Loucy (cell line): ENCODE measurements around the gene PRKCQ.

ENCODE experiments used
- H2AFZ ChIP-seq: fragments of 200-600 bp; sonication (generic); 2 replicates; pipeline ENCODE4 v1.6.0; 2016; ENCODE audit warnings: antibody characterized with exemption, mild to moderate bottlenecking, low read length, moderate library complexity
- H3F3A ChIP-seq: fragments of 200-600 bp; 2 replicates; pipeline ENCODE4 v1.6.0; 2016; ENCODE audit warnings: antibody characterized with exemption, low read depth, mild to moderate bottlenecking
- H3K27me3 ChIP-seq: fragments of 200-600 bp; sonication (generic); 2 replicates; pipeline ENCODE4 v1.6.1; 2014; ENCODE audit warnings: low read length, mild to moderate bottlenecking; ENCODE audit not compliant: insufficient read depth, poor library complexity, severe bottlenecking
- H3K36me3 ChIP-seq: fragments of 200-600 bp; sonication (generic); 2 replicates; pipeline ENCODE4 v1.6.1; 2016; ENCODE audit warnings: low read length; ENCODE audit not compliant: insufficient read depth
- H3K4me1 ChIP-seq: fragments of 200-600 bp; sonication (generic); 2 replicates; pipeline ENCODE4 v1.5.1; 2014; ENCODE audit warnings: low read length, mild to moderate bottlenecking; ENCODE audit not compliant: insufficient read depth, poor library complexity, severe bottlenecking
- H3K4me2 ChIP-seq: fragments of 200-600 bp; sonication (generic); 2 replicates; pipeline ENCODE4 v1.6.0; 2014; ENCODE audit warnings: antibody characterized with exemption, low read length, low read depth, mild to moderate bottlenecking; ENCODE audit not compliant: poor library complexity, severe bottlenecking
- H3K4me3 ChIP-seq: fragments of 200-600 bp; sonication (generic); 2 replicates; pipeline ENCODE4 v1.5.1; 2014; ENCODE audit warnings: low read length, mild to moderate bottlenecking, mixed read lengths; ENCODE audit not compliant: poor library complexity, severe bottlenecking
- H3K79me2 ChIP-seq: fragments of 200-600 bp; sonication (generic); 2 replicates; pipeline ENCODE4 v1.6.1; 2014; ENCODE audit warnings: low read length; ENCODE audit not compliant: insufficient read depth
- H3K9ac ChIP-seq: fragments of 200-600 bp; sonication (generic); 2 replicates; pipeline ENCODE4 v1.6.0; 2014; ENCODE audit warnings: mild to moderate bottlenecking, low read depth, low read length, moderate library complexity; ENCODE audit not compliant: poor library complexity, severe bottlenecking
- H3K9me2 ChIP-seq: fragments of 200-600 bp; sonication (generic); replicated peaks from 2 replicates; pipeline ENCODE4 v1.6.1; 2016; ENCODE audit warnings: low read depth, low read length, mixed read lengths
- H3K9me3 ChIP-seq: fragments of 200-600 bp; sonication (generic); 2 replicates; pipeline ENCODE4 v1.6.1; 2014; ENCODE audit warnings: mild to moderate bottlenecking, antibody characterized with exemption, low read length, low read depth; ENCODE audit not compliant: insufficient read depth
- H4K20me1 ChIP-seq: fragments of 200-600 bp; sonication (generic); 2 replicates; pipeline ENCODE4 v1.6.0; 2014; ENCODE audit warnings: antibody characterized with exemption, low read length, mild to moderate bottlenecking; ENCODE audit not compliant: insufficient read depth, poor library complexity, severe bottlenecking
- EZH2phosphoT487 ChIP-seq: fragments of 200-600 bp; IDR thresholded peaks from 2 replicates; pipeline ENCODE4 v1.6.1; 2018; ENCODE audit warnings: antibody characterized with exemption, mild to moderate bottlenecking, moderate library complexity, borderline replicate concordance
- TF ChIP-seq, protein P1 (sequence below): fragments of 200-600 bp; sonication (generic); conservative IDR thresholded peaks from 2 replicates; pipeline ENCODE4 v1.5.1; 2014; ENCODE audit warnings: mild to moderate bottlenecking, antibody characterized with exemption, low read length

PRKCQ gene

DNA sequence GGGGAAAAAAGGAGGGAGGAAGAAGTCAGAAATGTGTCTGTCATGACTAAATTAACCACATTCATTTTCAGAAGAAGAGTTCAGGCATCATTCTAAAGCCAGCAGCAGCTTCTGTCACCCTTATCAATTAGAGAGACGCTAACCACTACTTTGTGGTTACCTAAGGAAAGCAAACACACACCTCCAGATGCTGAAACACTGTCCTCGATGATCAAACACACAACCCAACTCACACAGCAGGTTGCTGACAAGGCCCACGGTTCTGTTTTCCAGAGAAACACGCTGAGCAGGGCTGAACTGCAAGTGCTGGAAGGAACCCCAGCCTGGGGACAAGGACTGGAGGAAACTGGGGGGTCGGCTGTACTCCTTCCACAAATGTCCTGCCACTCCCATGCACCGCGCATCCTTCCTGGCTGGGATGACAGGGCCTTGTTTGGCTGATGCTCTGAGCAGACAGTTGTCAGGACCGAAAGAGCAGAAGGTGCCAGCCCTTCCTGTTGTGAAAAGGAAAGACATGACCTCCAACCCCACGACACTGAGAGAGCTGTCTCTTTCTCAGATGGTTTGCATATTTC, 36.6 kb downstream of the PRKCQ start:
- TF ChIP-seq EZH2phosphoT487: no peak
- TF ChIP-seq, protein P1, sequence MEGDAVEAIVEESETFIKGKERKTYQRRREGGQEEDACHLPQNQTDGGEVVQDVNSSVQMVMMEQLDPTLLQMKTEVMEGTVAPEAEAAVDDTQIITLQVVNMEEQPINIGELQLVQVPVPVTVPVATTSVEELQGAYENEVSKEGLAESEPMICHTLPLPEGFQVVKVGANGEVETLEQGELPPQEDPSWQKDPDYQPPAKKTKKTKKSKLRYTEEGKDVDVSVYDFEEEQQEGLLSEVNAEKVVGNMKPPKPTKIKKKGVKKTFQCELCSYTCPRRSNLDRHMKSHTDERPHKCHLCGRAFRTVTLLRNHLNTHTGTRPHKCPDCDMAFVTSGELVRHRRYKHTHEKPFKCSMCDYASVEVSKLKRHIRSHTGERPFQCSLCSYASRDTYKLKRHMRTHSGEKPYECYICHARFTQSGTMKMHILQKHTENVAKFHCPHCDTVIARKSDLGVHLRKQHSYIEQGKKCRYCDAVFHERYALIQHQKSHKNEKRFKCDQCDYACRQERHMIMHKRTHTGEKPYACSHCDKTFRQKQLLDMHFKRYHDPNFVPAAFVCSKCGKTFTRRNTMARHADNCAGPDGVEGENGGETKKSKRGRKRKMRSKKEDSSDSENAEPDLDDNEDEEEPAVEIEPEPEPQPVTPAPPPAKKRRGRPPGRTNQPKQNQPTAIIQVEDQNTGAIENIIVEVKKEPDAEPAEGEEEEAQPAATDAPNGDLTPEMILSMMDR: no peak
- H3K9ac ChIP-seq: peak overlapping the region; percentile 86
- no peaks in the 10 kb centered on the region for H3K9me3 ChIP-seq

DNA sequence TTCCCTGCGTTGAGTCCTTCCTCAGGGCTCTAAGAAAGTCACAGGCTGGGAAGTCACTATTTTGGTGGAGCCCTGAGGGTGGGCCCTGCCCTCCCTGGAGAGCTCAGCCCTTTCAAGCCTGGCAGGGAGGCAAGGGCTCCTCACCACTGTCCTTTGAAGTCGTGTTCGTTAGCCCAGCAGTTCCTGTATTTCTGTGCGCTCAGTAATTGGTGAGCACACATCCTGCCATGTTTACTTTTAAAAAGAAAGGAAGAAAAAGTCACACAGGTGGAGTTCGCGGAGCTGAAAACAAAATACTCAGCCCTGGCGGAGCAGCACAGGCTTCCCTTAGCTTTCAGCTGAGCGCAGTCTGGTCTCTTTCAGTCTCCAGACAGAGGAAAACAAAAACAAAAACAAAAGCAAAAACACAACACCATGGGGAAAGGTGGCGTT, 37.1 kb downstream of the PRKCQ start:
- H3K36me3 ChIP-seq: no peaks in the 10 kb centered on the region
- H3K4me3 ChIP-seq: peak overlapping the region; percentile 71
- peaks cover 21% of the 10 kb centered on the region for H3F3A ChIP-seq
- peaks cover 76% of the 10 kb centered on the region for H3K4me1 ChIP-seq
- peak overlapping the region; percentile 89 for H3K4me2 ChIP-seq
- no peaks in the 10 kb centered on the region for H4K20me1 ChIP-seq
- TF ChIP-seq, protein P1: no peak
- TF ChIP-seq EZH2phosphoT487: no peak
- H3K79me2 ChIP-seq: peaks cover 78% of the 10 kb centered on the region
- no peaks in the 10 kb centered on the region for H3K9me2 ChIP-seq
- no peaks in the 10 kb centered on the region for H3K27me3 ChIP-seq
- peak overlapping the region; percentile 86 for H3K9ac ChIP-seq
- H2AFZ ChIP-seq: no peak overlapping the region
- no peaks in the 10 kb centered on the region for H3K9me3 ChIP-seq

More for the DNA sequence above, 36.6 kb downstream of the PRKCQ start:
- H3K27me3 ChIP-seq: no peaks in the 10 kb centered on the region
- peak overlapping the region; percentile 71 for H3K4me3 ChIP-seq
- peak overlapping the region; percentile 89 for H3K4me2 ChIP-seq
- no peaks in the 10 kb centered on the region for H4K20me1 ChIP-seq
- H3K4me1 ChIP-seq: peaks cover 73% of the 10 kb centered on the region
- H3K36me3 ChIP-seq: no peaks in the 10 kb centered on the region
- no peak overlapping the region for H2AFZ ChIP-seq
- H3K79me2 ChIP-seq: peaks cover 73% of the 10 kb centered on the region
- H3K9me2 ChIP-seq: no peaks in the 10 kb centered on the region
- peaks cover 21% of the 10 kb centered on the region for H3F3A ChIP-seq

GRCh38 chr10:6539833-6540232, 40.2 kb downstream of the PRKCQ start:
- Histone ChIP-seq H3K79me2 (peaks cover 92% of the 10 kb centered on the region), H3K4me1 (peaks cover 68% of the 10 kb centered on the region), H3K9me2 (no peaks in the 10 kb centered on the region), H4K20me1 (peaks cover 3% of the 10 kb centered on the region), H3K27me3 (no peaks in the 10 kb centered on the region), H3K9me3 (no peaks in the 10 kb centered on the region), H3K36me3 (peaks cover 13% of the 10 kb centered on the region; the same call in 1 of the 2 replicates), H3K4me3 (no peak overlapping the region), H3K9ac (no peak overlapping the region), H2AFZ (no peak overlapping the region), H3F3A (peaks cover 18% of the 10 kb centered on the region), H3K4me2 (peak overlapping the region; percentile 11)
- TF ChIP-seq, protein P1: peak; percentile 25
- TF ChIP-seq EZH2phosphoT487: no peak
